ENCODE measurements around the gene ASIC1.
A peak's percentile ranks its signal among the peaks of the same experiment; 100 is the strongest.

ASIC1 gene

DNA sequence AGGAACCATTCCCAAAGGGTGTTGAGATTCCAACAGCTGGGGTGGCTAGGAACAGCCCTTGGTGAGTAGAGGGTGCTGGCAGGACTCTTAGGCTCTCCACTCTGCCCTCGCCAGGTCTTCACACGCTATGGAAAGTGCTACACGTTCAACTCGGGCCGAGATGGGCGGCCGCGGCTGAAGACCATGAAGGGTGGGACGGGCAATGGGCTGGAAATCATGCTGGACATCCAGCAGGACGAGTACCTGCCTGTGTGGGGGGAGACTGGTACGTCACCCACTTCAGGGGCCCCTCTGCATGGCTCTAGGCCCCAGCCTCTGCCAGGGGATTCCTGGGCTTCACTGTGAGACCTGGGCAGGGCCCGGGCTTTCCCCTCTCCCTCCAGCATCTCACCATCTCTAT is 19.7 kb downstream of the ASIC1 start:
- TF ChIP-seq, protein P1, sequence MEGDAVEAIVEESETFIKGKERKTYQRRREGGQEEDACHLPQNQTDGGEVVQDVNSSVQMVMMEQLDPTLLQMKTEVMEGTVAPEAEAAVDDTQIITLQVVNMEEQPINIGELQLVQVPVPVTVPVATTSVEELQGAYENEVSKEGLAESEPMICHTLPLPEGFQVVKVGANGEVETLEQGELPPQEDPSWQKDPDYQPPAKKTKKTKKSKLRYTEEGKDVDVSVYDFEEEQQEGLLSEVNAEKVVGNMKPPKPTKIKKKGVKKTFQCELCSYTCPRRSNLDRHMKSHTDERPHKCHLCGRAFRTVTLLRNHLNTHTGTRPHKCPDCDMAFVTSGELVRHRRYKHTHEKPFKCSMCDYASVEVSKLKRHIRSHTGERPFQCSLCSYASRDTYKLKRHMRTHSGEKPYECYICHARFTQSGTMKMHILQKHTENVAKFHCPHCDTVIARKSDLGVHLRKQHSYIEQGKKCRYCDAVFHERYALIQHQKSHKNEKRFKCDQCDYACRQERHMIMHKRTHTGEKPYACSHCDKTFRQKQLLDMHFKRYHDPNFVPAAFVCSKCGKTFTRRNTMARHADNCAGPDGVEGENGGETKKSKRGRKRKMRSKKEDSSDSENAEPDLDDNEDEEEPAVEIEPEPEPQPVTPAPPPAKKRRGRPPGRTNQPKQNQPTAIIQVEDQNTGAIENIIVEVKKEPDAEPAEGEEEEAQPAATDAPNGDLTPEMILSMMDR (conservative IDR thresholded peaks at IDR 0.05): no peak
- TF ChIP-seq ZFX (IDR thresholded peaks at IDR 0.05): no peak
- no peak overlapping the region for H3K27ac ChIP-seq

GRCh38 chr12:50078281-50078680 is 20.9 kb downstream of the ASIC1 start:
- H3K27ac ChIP-seq: no peak overlapping the region

GRCh38 chr12:50079771-50080170 is 22.4 kb downstream of the ASIC1 start:
- TF ChIP-seq, protein P1 (conservative IDR thresholded peaks at IDR 0.05): no peak
- TF ChIP-seq ZFX (IDR thresholded peaks at IDR 0.05): no peak
- H3K27ac ChIP-seq: no peak overlapping the region

More at GRCh38 chr12:50078281-50078680, 20.9 kb downstream of the ASIC1 start:
- TF ChIP-seq, protein P1 (conservative IDR thresholded peaks at IDR 0.05): no peak
- TF ChIP-seq ZFX (IDR thresholded peaks at IDR 0.05): no peak

- no peak overlapping the region for H3K27ac ChIP-seq
- TF ChIP-seq, protein P1 (conservative IDR thresholded peaks at IDR 0.05): no peak
- no peak for TF ChIP-seq ZFX (IDR thresholded peaks at IDR 0.05)
Observed at GRCh38 chr12:50081096-50081808, 23.9 kb downstream of the ASIC1 start.

GRCh38 chr12:50082644-50083043 is 25.2 kb downstream of the ASIC1 start:
- TF ChIP-seq ZFX (IDR thresholded peaks at IDR 0.05): no peak
- TF ChIP-seq, protein P1 (conservative IDR thresholded peaks at IDR 0.05): no peak
- no peak overlapping the region for H3K27ac ChIP-seq

DNA sequence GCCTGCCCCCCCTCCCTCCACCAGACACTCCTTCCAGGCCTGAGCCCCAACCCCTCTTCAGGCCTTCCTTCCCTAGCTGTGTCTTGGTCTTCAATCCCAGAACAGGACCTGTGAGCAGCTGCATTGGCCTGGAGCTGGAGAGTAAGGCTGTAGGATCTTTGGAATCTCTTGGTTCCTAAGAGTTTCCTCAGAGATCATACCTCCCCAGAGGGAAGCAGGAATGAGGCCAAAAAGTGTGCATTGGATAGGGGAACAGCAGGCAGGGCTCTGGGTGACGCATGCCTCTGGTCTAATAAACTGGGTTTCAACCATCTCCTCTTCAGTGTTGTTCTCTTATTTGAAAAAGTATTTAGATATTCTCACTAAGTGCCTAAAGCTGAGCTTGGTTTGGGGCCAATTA is 25.9 kb downstream of the ASIC1 start:
- no peak overlapping the region for H3K27ac ChIP-seq
- no peak for TF ChIP-seq ZFX (IDR thresholded peaks at IDR 0.05)

DNA sequence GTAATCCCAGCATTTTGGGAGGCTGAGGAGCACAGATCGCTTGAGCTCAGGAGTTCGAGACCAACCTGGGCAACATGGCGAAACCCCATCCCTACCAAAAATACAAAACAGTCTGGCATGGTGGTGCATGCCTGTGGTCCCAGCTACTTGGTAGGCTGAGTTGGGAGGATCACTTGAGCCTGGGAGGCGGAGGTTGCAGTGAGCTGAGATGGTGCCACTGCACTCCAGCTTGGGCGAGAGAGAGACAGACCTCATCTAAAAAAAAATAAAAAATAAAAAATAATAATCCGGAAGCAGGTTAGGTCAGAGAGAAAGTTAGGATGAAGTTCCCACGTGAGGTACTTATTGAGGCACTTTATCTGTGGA is 27.0 kb downstream of the ASIC1 start:
- peak overlapping the region; percentile 75 for H3K27ac ChIP-seq

GRCh38 chr12:50084775-50085614 is 27.6 kb downstream of the ASIC1 start, which contains the start of gene SMARCD1:
SMARCD1 (plus strand) TSS chr12:50085342; CDS start chr12:50085370, 28 bp downstream.
- peak within 1 kb of the TSS; percentile 75 for H3K27ac ChIP-seq
- peak; percentile 50; the same call in 1 of the 2 replicates for TF ChIP-seq ZFX (IDR thresholded peaks at IDR 0.05)
- TF ChIP-seq, protein P1 (conservative IDR thresholded peaks at IDR 0.05): peak; percentile 92
